COLO668 (cell line): ENCODE results near the gene HS1BP3.

ENCODE experiments used
- DNase-seq: peaks from one replicate; lab custom pipeline; 2025; ENCODE audit not compliant: unreplicated experiment; lab: John Stamatoyannopoulos, UW

Gene HS1BP3

GRCh38 chr2:20674974-20675679 is 24.2 kb upstream of the HS1BP3 start:
- no peak for DNase-seq

- no peak for DNase-seq
Observed at GRCh38 chr2:20674309-20674965, 23.5 kb upstream of the HS1BP3 start.

- no peak for DNase-seq
Observed at GRCh38 chr2:20673686-20674308, 22.9 kb upstream of the HS1BP3 start.

- no peak for DNase-seq
Observed at GRCh38 chr2:20672201-20672951, 21.5 kb upstream of the HS1BP3 start.

GRCh38 chr2:20671736-20672080 is 20.8 kb upstream of the HS1BP3 start:
- DNase-seq: no peak

- no peak for DNase-seq
Observed at GRCh38 chr2:20671036-20671735, 20.3 kb upstream of the HS1BP3 start.

- no peak for DNase-seq
Observed at GRCh38 chr2:20670315-20671035, 19.6 kb upstream of the HS1BP3 start.

- no peak for DNase-seq
Observed at GRCh38 chr2:20669562-20670314, 18.8 kb upstream of the HS1BP3 start.

GRCh38 chr2:20668871-20669475 is 18.1 kb upstream of the HS1BP3 start:
- DNase-seq: no peak

GRCh38 chr2:20668451-20668850 is 17.6 kb upstream of the HS1BP3 start:
- no peak for DNase-seq

GRCh38 chr2:20667531-20668401 is 16.9 kb upstream of the HS1BP3 start:
- no peak for DNase-seq

- DNase-seq: peak; percentile 33
Observed at GRCh38 chr2:20667151-20667530, 16.2 kb upstream of the HS1BP3 start.

GRCh38 chr2:20666304-20667150 is 15.6 kb upstream of the HS1BP3 start, which contains the start of gene GDF7:
GDF7 (plus strand) TSS chr2:20667144; CDS start chr2:20667240, 96 bp downstream.
- peak; percentile 43 for DNase-seq

- DNase-seq: peak; percentile 43
Observed at GRCh38 chr2:20666005-20666303, 15.1 kb upstream of the HS1BP3 start.

- DNase-seq: no peak
Observed at GRCh38 chr2:20665243-20666004, 14.5 kb upstream of the HS1BP3 start.

GRCh38 chr2:20664431-20665242 is 13.7 kb upstream of the HS1BP3 start:
- DNase-seq: no peak
